HCT116 (cell line): ENCODE results near the gene MYLK4. TPM values are rescaled to one million over a fixed set of nuclear protein-coding genes. Genes with fewer than 3 reads are reported as not detected.

ENCODE experiments used
- ATAC-seq: fragments of 200-7000 bp; cut with Tn5 transposase; 2 replicates; pipeline ENCODE4 v1.9.1; 2020; ENCODE audit warnings: mild to moderate bottlenecking, moderate library complexity
- BruUV-seq: library from RNA; stranded (reverse); fragments of 400-500 nt; replicated peaks from 2 replicates; lab custom pipeline; 2021; lab: Mats Ljungman, UMichigan
- CTCF ChIA-PET: fragments of 300-600 bp; sonication (Branson Sonifier 250); formaldehyde crosslinking; loops from one replicate; lab custom pipeline; 2021; ENCODE audit warnings: antibody characterized with exemption; lab: Charles Lee
- POLR2A ChIA-PET: fragments of 300-600, 350-600 bp; sonication (Branson Sonifier 250); formaldehyde crosslinking; loops from one replicate; lab custom pipeline; 2021; ENCODE audit warnings: antibody characterized with exemption; lab: Charles Lee
- RAD21 ChIA-PET, 2 experiments: fragments of 300-600 bp; sonication (Branson Sonifier 250); formaldehyde crosslinking; loops; one replicate each; lab custom pipeline; 2023; ENCODE audit warnings: low total read pairs in 2 of 2; ENCODE audit not compliant: uncharacterized antibody in 2 of 2, unreplicated experiment in 2 of 2, low non-redundant PET in 1 of 2; lab: Charles Lee
- DNase-seq: peaks from one replicate; pipeline ENCODE4 v3.0.0-alpha.2; 2010; ENCODE audit warnings: low read depth, low spot score
- H2AFZ ChIP-seq: fragments of 200-600 bp; shearing (Covaris generic), sonication (generic); 2 replicates; pipeline ENCODE4 v1.6.1; 2017; ENCODE audit warnings: low read depth, mixed run types, mixed read lengths, antibody characterized with exemption, low read length; ENCODE audit not compliant: poor library complexity, severe bottlenecking
- H3K27ac ChIP-seq: 2 replicates; pipeline ENCODE4 v1.5.1; 2012; ENCODE audit warnings: low read depth, low read length
- H3K27me3 ChIP-seq: fragments of 200-600 bp; sonication (generic); 2 replicates; pipeline ENCODE4 v1.6.1; 2016; ENCODE audit warnings: mixed run types, low read length, mixed read lengths; ENCODE audit not compliant: insufficient read depth
- H3K36me3 ChIP-seq, 2 experiments: fragments of 200-500 bp in 1 of 2; fragments of 200-600 bp in 1 of 2; sonication (Bioruptor generic) in 1 of 2; sonication (generic) in 1 of 2; 2 replicates each; pipeline versions ENCODE4 v1.5.1 to v1.6.1; 2014 to 2016; ENCODE audit warnings: low read length in 2 of 2, inconsistent platforms in 1 of 2, mixed read lengths in 1 of 2, mixed run types in 1 of 2; ENCODE audit not compliant: insufficient read depth in 2 of 2, control insufficient read depth in 1 of 2
- H3K4me1 ChIP-seq, 2 experiments: fragments of 200-600 bp in 1 of 2; sonication (generic) in 1 of 2; 2 replicates each; pipeline versions ENCODE4 v1.5.1 to v1.6.1; 2012 to 2017; ENCODE audit warnings: low read length in 2 of 2, inconsistent platforms in 1 of 2, mild to moderate bottlenecking in 1 of 2, mixed read lengths in 1 of 2, mixed run types in 1 of 2, moderate library complexity in 1 of 2; ENCODE audit not compliant: insufficient read depth in 2 of 2, control insufficient read depth in 1 of 2
- H3K4me2 ChIP-seq: fragments of 200-600 bp; sonication (generic); 2 replicates; pipeline ENCODE4 v1.6.1; 2017; ENCODE audit warnings: mixed run types, low read length, mixed read lengths
- H3K4me3 ChIP-seq, 2 experiments: fragments of 200-600 bp in 1 of 2; sonication (generic) in 1 of 2; replicated peaks in 1 of 2; 2 replicates each; pipeline ENCODE4 v1.5.1; 2011 to 2016; ENCODE audit warnings: low read length in 2 of 2, control low read depth in 1 of 2, low read depth in 1 of 2, mild to moderate bottlenecking in 1 of 2, mixed read lengths in 1 of 2, mixed run types in 1 of 2
- H3K79me2 ChIP-seq: fragments of 200-600 bp; sonication (generic); 2 replicates; pipeline ENCODE4 v1.6.1; 2017; ENCODE audit warnings: mild to moderate bottlenecking, mixed run types, low read length, moderate library complexity, mixed read lengths; ENCODE audit not compliant: insufficient read depth
- H3K9ac ChIP-seq: fragments of 200-600 bp; sonication (generic); 2 replicates; pipeline ENCODE4 v1.6.1; 2016; ENCODE audit warnings: low read length, mixed read lengths
- H3K9me2 ChIP-seq: fragments of 200-600 bp; sonication (generic), shearing (Covaris generic); 2 replicates; pipeline ENCODE4 v1.6.1; 2017; ENCODE audit warnings: mixed run types, mild to moderate bottlenecking, moderate library complexity; ENCODE audit not compliant: insufficient read depth
- H3K9me3 ChIP-seq, 2 experiments: fragments of 200-500 bp in 1 of 2; fragments of 200-600 bp in 1 of 2; sonication (Bioruptor generic) in 1 of 2; sonication (generic) in 1 of 2; 2 replicates each; pipeline ENCODE4 v1.6.1; 2014 to 2017; ENCODE audit warnings: low read length in 2 of 2, mixed read lengths in 2 of 2, inconsistent platforms in 1 of 2, low read depth in 1 of 2, mild to moderate bottlenecking in 1 of 2, mixed run types in 1 of 2, moderate library complexity in 1 of 2; ENCODE audit not compliant: control insufficient read depth in 1 of 2, insufficient read depth in 1 of 2
- H4K20me1 ChIP-seq: fragments of 200-600 bp; sonication (generic), shearing (Covaris generic); 2 replicates; pipeline ENCODE4 v1.6.1; 2017; ENCODE audit warnings: mixed run types, mild to moderate bottlenecking, moderate library complexity; ENCODE audit not compliant: insufficient read depth
- ATF3 ChIP-seq: IDR thresholded peaks from 2 replicates; pipeline ENCODE4 v1.6.1; 2012
- CBX3 ChIP-seq: IDR thresholded peaks from 2 replicates; pipeline ENCODE4 v1.6.1; 2012; ENCODE audit warnings: low read depth
- CEBPB ChIP-seq: IDR thresholded peaks from 2 replicates; pipeline ENCODE4 v1.6.1; 2012; ENCODE audit warnings: low read depth
- EGR1 ChIP-seq: IDR thresholded peaks from 2 replicates; pipeline ENCODE4 v1.6.1; 2012; ENCODE audit warnings: low read depth
- ELF1 ChIP-seq: IDR thresholded peaks from 2 replicates; pipeline ENCODE4 v1.6.1; 2012; ENCODE audit warnings: low read depth, borderline replicate concordance
- EZH2 ChIP-seq: fragments of 200-600 bp; sonication (generic); IDR thresholded peaks from 2 replicates; pipeline ENCODE4 v1.6.1; 2017; ENCODE audit warnings: antibody characterized with exemption, mixed run types
- FOSL1 ChIP-seq: IDR thresholded peaks from 2 replicates; pipeline ENCODE4 v1.6.1; 2012; ENCODE audit warnings: low read depth
- POLR2A ChIP-seq: IDR thresholded peaks from 2 replicates; pipeline ENCODE4 v1.7.0; 2011; ENCODE audit warnings: borderline replicate concordance; ENCODE audit not compliant: insufficient read depth, insufficient read length; ENCODE audit errors: extremely low read depth
- POLR2AphosphoS5 ChIP-seq: IDR thresholded peaks from 2 replicates; pipeline ENCODE4 v1.6.1; 2011; ENCODE audit warnings: mild to moderate bottlenecking, low read depth, low read length, moderate library complexity
- RAD21 ChIP-seq: IDR thresholded peaks from 2 replicates; pipeline ENCODE4 v1.6.1; 2012; ENCODE audit warnings: low read depth, mild to moderate bottlenecking
- SIN3A ChIP-seq: IDR thresholded peaks from 2 replicates; pipeline ENCODE4 v1.6.1; 2012; ENCODE audit warnings: low read depth
- SRF ChIP-seq: IDR thresholded peaks from 2 replicates; pipeline ENCODE4 v1.6.1; 2012; ENCODE audit warnings: low read depth
- TCF7L2 ChIP-seq: IDR thresholded peaks from 2 replicates; pipeline ENCODE4 v1.7.0; 2011; ENCODE audit warnings: borderline replicate concordance, inconsistent platforms; ENCODE audit not compliant: insufficient read depth, insufficient read length; ENCODE audit errors: extremely low read depth
- YY1 ChIP-seq: IDR thresholded peaks from 2 replicates; pipeline ENCODE4 v1.6.1; 2011; ENCODE audit warnings: low read length, low read depth, moderate library complexity, mild to moderate bottlenecking; ENCODE audit not compliant: insufficient replicate concordance; ENCODE audit errors: extremely low read depth
- ZFX ChIP-seq: fragments of 450-650 bp; IDR thresholded peaks from 2 replicates; pipeline ENCODE4 v1.6.1; 2017
- intact Hi-C: fragments of 100-400 bp; cut with micrococcal nuclease; formaldehyde crosslinking; loops from 2 replicates; pipeline ENCODE4 v1.10.0; 2022
- total RNA-seq: library from RNA; stranded (reverse); gene quantifications from one replicate; pipeline ENCODE4 v1.2.1, GENCODE V29; 2021; ENCODE audit not compliant: unreplicated experiment
- TF ChIP-seq, protein P1 (sequence below): IDR thresholded peaks from 2 replicates; pipeline ENCODE4 v1.6.1; 2011; ENCODE audit warnings: mild to moderate bottlenecking, low read length, moderate library complexity; ENCODE audit not compliant: insufficient replicate concordance; ENCODE audit errors: extremely low read depth
- TF ChIP-seq, protein P2 (sequence below): IDR thresholded peaks from 2 replicates; pipeline ENCODE4 v1.6.1; 2012

The MYLK4 gene
- total RNA-seq, 1 experiment from 2014 or later, result 0.27 TPM

- no TSS peak for BruUV-seq
- ChIA-PET POLR2A (no interaction called here), CTCF (interaction anchor here (2.0 kb wide), 1 partner anchor 12 kb away, joined by 8 read pairs; no protein-coding TSS in a partner anchor), RAD21 (no interaction called here)
- DNase-seq (no peak), ATAC-seq (no peak)
- Histone ChIP-seq H3K27ac (no peak overlapping the region), H3K79me2 (no peaks in the 10 kb centered on the region), H3K9ac (no peak overlapping the region), H4K20me1 (no peaks in the 10 kb centered on the region), H3K4me1 (peaks cover under 1 to 4% of the 10 kb centered on the region in 2 experiments; a peak in 2 of 4 replicates), H3K4me3 (no peak overlapping the region), H3K36me3 (no peaks in the 10 kb centered on the region), H3K4me2 (no peak overlapping the region), H3K27me3 (no peaks in the 10 kb centered on the region), H3K9me2 (no peaks in the 10 kb centered on the region), H2AFZ (no peak overlapping the region), H3K9me3 (no peaks in the 10 kb centered on the region)
- intact Hi-C loops, result no loop called here
- TF ChIP-seq RAD21, result no peak
- TF ChIP-seq ATF3, result no peak
- no peak for TF ChIP-seq CBX3
- TF ChIP-seq TCF7L2, result no peak
- TF ChIP-seq POLR2A, result no peak
- TF ChIP-seq SRF, result no peak
- no peak for TF ChIP-seq ELF1
- no peak for TF ChIP-seq FOSL1
- no peak for TF ChIP-seq CEBPB
- TF ChIP-seq, protein P1, sequence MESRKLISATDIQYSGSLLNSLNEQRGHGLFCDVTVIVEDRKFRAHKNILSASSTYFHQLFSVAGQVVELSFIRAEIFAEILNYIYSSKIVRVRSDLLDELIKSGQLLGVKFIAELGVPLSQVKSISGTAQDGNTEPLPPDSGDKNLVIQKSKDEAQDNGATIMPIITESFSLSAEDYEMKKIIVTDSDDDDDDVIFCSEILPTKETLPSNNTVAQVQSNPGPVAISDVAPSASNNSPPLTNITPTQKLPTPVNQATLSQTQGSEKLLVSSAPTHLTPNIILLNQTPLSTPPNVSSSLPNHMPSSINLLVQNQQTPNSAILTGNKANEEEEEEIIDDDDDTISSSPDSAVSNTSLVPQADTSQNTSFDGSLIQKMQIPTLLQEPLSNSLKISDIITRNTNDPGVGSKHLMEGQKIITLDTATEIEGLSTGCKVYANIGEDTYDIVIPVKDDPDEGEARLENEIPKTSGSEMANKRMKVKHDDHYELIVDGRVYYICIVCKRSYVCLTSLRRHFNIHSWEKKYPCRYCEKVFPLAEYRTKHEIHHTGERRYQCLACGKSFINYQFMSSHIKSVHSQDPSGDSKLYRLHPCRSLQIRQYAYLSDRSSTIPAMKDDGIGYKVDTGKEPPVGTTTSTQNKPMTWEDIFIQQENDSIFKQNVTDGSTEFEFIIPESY, result no peak
- TF ChIP-seq EZH2, result no peak
- TF ChIP-seq ZFX, result no peak
- TF ChIP-seq, protein P2, sequence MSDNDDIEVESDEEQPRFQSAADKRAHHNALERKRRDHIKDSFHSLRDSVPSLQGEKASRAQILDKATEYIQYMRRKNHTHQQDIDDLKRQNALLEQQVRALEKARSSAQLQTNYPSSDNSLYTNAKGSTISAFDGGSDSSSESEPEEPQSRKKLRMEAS, result no peak
- no peak for TF ChIP-seq EGR1
- no peak for TF ChIP-seq POLR2AphosphoS5
- no peak for TF ChIP-seq YY1
- TF ChIP-seq SIN3A, result no peak
Measured at GRCh38 chr6:2725999-2726567, 24.6 kb downstream of the MYLK4 start.
